IPS-18c (cell line): ENCODE data around the gene EIPR1.

ENCODE experiments used
- H3K4me3 ChIP-seq: 2 replicates; pipeline ENCODE4 v1.7.0; 2013; ENCODE audit warnings: low read depth, mild to moderate bottlenecking, low read length, moderate library complexity; ENCODE audit not compliant: insufficient read depth
- H3K9me3 ChIP-seq: one replicate; pipeline ENCODE4 v1.6.1; 2013; ENCODE audit warnings: mild to moderate bottlenecking, low read length, moderate library complexity; ENCODE audit not compliant: control insufficient read depth, insufficient read depth

EIPR1 gene

DNA sequence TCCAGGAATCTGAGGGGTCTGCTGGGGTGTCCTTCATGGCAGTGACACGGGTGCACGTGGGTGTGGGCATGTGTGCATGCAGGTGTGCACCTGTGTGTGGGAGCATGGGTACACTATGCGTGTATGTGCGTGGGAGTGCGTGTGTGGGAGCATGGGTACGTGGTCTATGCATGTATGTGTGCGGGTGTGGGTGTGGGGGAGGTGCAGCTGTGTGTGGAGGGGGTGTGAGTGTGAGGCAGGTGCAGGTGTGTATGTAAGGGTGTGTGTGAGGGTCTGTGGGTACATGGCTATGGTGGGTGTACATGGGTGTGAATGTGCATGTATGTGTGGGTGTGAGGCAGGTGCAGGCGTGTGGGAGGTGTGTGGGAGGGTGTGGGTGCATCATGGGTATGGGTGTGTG is 36.3 kb downstream of the EIPR1 start:
- H3K9me3 ChIP-seq = no peaks in the 10 kb centered on the region
- no peak overlapping the region for H3K4me3 ChIP-seq

DNA sequence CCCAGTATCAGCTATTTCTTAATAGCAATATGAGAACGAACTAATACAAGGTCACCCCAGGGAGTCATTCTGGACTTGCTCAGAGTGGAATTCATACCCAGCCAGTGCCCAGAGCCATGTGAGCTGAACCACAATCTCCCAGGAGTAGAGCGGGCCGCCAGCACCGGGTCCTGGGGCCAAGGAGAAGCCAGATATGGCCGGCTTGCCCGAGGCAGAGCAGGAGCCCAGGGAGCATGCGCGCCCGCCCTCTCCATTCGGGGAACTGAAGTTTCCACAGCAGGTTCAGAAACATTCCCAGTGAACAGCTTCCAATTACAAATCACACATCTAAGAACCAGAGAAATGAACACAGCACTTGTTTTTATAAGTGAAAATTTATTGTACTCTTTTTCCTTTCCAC is 37.5 kb downstream of the EIPR1 start:
- Histone ChIP-seq H3K4me3 (no peak overlapping the region), H3K9me3 (no peaks in the 10 kb centered on the region)

DNA sequence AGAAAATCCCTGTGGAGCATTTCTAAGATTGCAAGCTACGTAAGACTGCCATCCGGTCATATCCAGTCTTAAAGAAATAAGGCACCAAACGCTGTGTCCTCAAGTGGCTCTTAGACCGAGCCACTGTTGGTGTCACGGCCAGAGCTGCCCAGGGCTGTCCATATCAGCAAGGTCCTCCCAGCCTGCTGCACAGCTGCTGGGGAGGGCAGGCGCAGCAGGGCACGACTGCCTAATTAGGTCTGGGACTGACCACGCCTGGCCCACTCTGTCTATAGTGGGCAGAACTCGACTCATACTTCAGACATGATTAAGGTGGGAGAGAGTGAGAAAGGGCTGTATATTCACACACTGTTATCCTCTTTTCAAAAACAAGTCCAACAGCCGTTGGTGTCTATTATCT is 39.3 kb downstream of the EIPR1 start:
- H3K4me3 ChIP-seq = no peak overlapping the region
- H3K9me3 ChIP-seq = no peaks in the 10 kb centered on the region

DNA sequence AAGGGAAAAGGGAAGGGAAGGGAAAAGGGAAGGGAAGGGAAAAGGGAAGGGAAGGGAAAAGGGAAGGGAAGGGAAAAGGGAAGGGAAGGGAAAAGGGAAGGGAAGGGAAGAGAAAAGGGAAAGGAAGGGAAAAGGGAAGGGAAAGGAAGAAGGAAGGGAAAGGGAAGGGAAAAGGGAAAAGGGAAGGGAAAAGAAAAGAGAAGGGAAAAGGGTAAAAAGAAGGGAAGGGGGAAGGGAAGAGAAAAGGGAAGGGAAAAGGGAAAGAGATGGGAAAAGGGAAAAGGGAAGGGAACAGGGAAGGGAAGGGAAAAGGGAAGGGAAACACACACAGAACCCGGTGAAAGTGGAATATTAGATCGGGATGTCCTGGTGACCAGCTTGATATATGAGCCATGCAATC is 40.8 kb downstream of the EIPR1 start:
- no peaks in the 10 kb centered on the region for H3K9me3 ChIP-seq
- no peak overlapping the region for H3K4me3 ChIP-seq

DNA sequence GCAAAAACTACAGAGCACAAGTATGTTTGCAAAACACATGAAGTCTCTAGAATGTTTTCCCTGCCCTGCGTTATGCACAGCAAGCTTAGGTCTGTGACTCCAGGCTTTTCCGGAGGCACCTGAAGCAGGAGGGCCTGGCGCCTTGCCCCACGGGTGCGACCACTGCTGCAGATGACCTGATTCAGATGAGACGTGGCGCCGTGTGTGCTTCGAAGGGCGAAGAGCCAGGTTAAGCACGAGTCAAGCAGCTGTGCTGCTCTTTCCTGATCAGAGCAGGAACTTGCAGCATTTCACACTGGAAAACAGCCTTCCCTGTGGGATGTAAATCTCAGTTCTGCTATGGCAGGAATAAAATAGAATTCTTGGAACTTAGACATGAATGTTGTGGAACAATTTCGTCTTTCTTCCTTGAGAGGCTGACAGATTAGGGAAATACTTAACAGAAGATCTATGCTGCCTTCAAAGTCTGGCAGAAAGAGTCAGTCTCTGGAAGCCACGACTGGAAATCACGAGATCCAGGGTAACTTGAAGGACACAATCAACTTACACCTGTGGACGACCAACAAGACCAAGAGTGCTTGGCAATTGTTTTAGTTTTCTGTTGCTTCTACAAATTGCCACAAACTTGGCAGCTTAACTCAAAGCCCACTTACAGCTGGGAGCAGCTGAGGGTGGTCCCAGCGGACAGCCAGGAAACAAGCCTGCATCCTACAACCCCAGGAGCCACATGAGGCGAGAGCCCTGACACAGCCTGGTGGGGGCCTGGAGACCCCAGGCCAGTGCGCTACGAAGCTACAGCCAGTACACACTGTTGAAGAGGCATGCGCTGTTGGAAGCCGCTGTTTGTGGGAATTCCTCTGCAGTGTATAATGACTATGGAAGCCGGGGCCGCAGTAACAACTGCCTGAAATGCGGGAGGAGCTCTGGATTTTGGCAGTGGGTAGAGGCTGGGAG is 42.9 kb downstream of the EIPR1 start:
- no peaks in the 10 kb centered on the region for H3K9me3 ChIP-seq
- H3K4me3 ChIP-seq = no peak overlapping the region

DNA sequence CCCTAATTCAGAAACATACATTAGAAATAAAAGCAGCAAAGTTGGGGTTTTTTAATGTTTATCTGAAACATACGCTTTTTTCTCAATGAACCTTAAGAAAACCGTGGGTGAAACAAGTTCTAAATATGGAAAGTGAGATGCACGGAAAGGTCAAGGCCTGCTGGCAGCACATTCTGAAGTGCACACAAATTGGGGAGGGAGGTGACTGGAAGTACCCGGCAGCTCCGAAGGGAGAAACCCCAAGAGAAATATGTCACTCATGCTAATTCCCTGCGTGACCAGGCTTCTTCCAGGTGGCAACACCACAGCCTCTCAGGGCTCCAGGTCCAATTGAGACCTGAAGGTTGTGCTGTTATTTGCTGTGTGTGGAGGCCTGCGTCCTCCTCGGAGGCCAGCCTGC is 45.5 kb downstream of the EIPR1 start:
- no peak overlapping the region for H3K4me3 ChIP-seq
- no peaks in the 10 kb centered on the region for H3K9me3 ChIP-seq

DNA sequence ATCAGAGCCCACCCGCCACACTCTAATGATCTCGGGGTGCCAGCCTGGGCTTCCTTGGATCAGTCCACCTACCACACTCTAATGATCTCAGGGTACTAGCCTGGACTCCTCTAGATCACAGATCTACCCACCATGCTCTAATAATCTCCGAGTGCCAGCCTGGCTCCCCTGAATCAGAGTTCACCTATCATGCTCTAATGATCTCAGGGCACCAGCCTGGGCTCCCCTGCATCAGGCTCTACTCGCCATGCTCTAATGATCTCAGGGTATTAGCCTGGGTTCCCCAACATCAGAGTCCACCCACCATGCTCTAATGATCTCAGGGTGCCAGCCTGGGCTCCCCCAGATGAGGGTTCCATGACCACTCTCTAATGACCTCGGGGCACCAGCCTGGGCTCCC is 48.1 kb downstream of the EIPR1 start:
- no peak overlapping the region for H3K4me3 ChIP-seq
- H3K9me3 ChIP-seq = no peaks in the 10 kb centered on the region

DNA sequence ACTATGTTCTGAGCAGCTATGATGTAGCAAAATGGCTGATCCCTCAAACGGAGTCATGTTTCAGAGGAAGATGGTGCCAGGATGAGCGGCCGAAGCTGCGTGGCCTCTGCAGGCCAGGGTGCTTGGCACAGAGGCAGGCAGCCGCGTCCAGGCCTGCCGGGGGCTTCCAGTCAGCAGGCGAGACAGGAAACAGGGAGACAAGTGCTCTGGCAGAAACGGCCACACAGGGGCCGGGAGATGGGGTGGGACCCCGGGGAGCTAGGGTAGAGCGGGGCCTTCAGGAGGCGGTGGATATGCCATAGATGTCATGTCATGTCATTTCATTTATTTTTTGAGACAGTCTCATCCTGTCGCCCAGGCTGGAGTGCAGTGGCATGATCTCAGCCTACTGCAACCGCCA is 50.7 kb downstream of the EIPR1 start:
- H3K4me3 ChIP-seq = no peak overlapping the region
- H3K9me3 ChIP-seq = no peaks in the 10 kb centered on the region

DNA sequence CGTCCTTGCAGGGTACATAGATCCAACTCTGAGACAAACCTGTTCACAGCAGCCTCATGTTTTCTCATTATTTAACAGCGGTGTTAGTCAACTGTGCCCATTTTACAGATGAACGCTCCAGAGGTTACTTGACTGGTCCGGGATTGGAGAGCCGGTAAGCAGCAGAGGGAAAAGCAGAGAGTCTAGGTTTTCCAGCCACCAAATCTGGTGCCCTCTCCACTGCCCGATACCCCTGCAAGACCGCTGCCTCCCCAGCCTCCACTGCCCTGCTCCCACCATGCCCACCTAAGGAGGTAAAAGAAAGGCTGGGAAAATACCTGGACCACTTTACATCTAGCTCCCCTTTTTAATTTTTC is 51.5 kb downstream of the EIPR1 start:
- H3K9me3 ChIP-seq = no peaks in the 10 kb centered on the region
- no peak overlapping the region for H3K4me3 ChIP-seq

DNA sequence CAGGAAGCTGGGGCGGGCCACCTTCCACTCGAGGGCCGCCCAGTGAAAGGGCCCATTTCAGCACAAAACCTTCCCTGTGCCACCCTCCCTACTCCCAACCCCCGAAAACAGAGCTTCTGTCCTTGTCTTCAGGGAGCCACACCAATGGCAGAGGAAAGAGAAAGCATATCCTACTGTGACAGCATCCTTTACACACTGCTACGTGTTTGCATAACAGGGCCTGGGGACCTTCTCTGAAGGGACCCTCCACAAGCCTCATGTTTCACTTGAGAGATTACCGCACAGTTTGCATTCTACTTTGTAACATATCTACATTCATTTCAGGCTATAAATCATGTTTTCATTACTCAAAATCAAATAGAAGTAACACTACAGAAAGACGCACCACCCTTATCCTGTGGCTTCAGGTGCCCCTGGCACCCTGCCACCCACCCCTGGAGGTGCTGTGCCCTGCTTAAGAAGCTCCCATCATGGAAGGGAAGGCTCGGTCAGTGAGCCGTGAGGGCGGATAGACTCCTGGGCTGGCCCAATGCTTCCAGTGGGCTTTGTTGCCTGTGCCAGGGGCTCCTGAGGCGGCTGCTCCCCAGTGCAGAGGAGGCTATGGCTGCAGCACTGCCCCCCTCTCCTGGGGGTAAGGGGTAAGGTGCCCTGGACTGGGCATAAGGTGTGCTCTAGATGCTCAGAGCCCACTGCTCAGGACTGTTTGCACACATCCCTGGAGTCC is 52.0 kb downstream of the EIPR1 start:
- Histone ChIP-seq H3K4me3 (no peak overlapping the region), H3K9me3 (no peaks in the 10 kb centered on the region)

DNA sequence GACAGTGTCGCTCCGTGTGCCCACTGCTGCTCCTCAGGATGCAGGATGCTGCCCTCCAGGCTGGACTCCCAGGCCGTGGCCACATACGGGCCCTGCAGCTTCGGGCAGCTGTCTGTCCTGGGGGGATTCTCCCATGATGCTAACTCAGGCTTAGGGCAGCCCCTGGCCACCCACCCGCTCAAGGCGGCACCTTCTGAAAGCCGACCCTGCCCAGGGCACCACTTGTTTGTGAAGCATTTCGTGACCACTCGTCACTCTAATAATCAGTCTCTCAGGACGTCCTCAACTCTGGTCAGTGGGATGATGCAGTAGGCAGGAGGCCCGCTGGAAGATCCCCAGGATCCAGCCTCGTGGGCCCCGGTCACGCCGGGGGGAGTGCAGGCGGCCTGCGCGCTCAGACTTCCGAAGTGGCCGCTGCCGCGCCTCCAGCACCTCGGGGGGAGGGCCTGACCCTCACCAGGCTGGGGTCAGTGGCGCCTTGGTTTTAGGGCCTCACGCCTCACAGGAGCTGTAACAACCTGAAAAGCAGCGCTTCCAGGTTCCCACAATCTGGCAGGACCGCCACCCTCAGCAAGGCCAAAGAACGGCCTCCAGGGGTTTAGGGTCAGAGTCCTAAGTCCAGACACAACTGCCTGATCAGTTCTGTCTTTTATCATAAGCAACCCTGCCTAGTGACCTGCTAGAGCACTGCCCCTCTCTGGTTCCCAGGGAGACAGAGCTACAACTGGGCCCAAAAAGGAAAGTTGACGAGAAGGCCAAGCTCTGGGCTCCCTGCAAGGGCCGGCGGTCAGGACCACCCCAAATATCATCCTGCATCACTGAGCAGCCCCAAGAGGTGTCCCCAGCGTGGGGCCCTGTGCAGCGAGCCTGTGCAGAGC is 53.0 kb downstream of the EIPR1 start:
- no peaks in the 10 kb centered on the region for H3K9me3 ChIP-seq

DNA sequence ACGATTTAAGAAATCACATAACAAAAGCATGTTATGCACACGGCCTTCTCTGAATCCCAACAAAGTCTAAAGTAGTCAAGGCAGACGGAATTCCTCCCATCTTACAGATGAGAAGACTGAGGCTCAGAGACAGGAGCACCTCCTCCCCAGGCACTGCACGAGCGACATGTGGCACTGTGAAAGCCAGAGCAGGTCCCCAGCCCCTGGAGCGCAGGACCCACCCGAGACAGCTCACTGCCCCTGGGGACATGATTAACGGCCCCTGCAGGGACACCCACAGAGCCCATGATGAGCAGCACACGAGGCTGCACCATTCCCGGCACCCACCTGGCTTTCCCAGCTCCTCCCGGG is 53.6 kb downstream of the EIPR1 start:
- no peak overlapping the region for H3K4me3 ChIP-seq
- H3K9me3 ChIP-seq = no peaks in the 10 kb centered on the region

More for the DNA sequence above, 53.0 kb downstream of the EIPR1 start:
- no peak overlapping the region for H3K4me3 ChIP-seq

DNA sequence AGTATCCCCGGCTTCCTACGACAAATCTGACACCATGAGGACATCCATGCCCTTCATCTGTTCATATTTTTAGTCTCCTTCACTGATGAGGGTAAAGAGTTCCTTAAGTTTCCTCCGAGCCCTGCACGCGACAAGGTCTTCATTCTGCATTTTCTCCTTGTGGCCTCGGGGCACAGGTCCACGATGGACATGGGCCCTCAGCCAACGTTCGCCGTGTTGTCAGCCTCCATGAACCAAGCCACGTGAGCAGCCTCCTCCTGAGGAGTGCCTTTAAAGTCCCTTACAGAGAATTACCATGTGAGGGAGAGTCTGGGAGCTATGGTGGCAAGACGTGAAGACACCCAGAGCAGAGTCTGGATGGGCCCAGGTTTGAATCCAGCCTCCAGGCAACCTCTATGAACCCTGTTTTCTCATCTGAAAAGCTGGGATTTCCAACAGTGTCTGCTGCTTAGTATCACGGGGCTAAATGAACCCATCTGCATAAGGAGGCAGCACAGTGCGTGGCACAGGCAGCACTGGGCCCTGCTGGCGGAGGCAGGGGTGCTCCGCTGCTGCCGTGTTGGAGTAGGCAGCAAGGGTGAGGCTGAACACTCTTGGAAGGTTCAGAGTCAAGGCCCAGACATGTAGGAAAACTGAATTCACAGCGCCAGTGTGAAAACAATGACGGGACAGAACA is 54.1 kb downstream of the EIPR1 start:
- Histone ChIP-seq H3K9me3 (no peaks in the 10 kb centered on the region), H3K4me3 (no peak overlapping the region)

DNA sequence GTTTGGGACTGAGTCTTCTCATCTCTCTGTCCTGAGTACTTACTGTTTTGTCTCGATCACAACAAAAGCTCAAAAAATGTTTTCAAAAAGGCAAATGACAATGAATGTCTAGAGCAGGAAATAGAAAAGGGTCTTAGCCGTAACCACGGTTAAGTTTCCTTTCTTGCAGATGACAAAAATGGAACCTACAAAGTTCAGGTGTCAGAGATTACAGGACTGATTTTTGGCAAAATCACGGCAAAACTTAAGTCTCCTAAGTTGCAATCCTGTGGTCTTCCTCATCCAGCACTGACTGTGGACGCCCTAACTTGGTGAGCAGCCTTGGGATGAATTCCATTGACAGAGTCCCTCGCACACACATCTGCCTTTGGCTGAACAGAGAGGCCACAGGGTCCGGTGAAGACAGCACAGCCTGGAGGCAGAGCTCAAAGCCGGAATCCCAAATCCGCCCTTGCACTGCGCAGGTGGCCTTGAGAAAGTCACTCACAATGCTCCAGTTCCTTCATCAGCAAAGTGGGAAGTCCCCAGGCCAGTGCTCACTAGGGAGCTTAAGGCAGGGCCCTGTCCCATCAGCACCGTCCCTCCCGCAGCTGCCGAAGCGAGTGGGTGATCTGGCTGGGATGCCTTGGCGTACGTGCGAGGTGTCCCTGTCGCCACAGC is 55.2 kb downstream of the EIPR1 start:
- no peak overlapping the region for H3K4me3 ChIP-seq
- H3K9me3 ChIP-seq = no peaks in the 10 kb centered on the region

DNA sequence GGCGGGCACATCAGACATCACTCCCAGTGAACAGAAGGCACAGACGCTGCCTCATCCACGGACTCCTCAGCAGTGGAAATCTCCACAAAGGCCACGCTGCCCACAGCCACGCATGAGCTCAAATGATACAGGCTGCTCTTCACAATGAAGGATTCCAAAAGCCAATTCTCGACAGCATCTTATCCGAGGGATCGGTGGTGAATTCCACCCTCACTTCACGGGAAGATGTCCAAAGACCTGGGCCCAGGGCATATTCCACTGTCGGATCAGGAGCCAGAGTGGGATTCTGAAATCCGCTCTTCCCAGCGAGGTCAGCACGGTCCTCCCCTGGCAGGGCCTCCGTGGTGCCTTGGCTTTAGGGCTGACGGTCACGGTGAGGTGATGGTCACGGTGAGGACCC is 55.8 kb downstream of the EIPR1 start:
- H3K9me3 ChIP-seq = no peaks in the 10 kb centered on the region
- no peak overlapping the region for H3K4me3 ChIP-seq

DNA sequence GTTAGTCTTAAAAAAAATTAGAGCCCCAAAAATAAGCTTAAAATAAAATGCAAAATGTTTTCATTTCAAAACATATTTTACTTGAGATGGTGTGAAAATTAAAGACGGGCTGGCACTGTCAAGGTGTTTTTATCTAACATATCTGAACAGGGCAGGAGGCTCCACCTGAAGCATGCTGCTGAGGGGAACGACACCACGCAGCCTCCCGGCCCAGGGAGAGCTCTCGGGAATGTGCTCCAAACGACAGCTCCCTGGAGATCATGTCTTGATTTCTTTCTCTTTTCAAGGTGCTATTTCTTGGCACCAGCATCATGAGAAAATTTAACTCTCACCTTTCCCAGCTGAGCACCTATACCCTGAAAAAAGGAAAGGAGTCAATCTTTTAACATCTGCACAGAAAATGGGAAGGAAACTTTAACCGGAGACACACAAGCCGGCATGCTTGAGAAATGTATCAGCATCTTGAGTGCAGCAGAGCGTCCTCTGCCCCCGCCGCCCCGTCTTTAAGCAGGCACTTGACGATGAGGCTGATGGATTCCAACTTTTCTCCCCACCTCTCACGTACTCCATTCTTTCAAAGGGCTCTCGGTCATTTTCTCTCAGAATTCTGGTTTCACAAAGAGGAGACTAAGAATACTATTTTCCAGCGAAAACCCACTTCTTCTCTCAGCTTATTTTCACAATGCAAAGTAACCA is 56.6 kb downstream of the EIPR1 start:
- Histone ChIP-seq H3K9me3 (no peaks in the 10 kb centered on the region), H3K4me3 (no peak overlapping the region)
